Activated CD4-positive, alpha-beta memory T cell treated with anti-CD3 and anti-CD28 coated beads, Interleukin-2, amount 10 ng/mL, durations not matched to agents 7 days and 5 days (primary cell): ENCODE results near the gene IL13RA1. TPM values are rescaled to one million over a fixed set of nuclear protein-coding genes. Genes with fewer than 3 reads are reported as not detected.

ENCODE experiments used
- CTCF ChIA-PET: fragments of 350-600 bp; sonication (Branson Sonifier 250); formaldehyde crosslinking; loops from one replicate; lab custom pipeline; 2021; ENCODE audit warnings: antibody characterized with exemption, inconsistent platforms; lab: Charles Lee
- POLR2A ChIA-PET: fragments of 350-600 bp; sonication (Branson Sonifier 250); formaldehyde crosslinking; loops from one replicate; lab custom pipeline; 2021; ENCODE audit warnings: antibody characterized with exemption; lab: Charles Lee
- DNase-seq: peaks from one replicate; pipeline ENCODE4 v3.0.0-alpha.2; 2020
- H3K27ac Mint-ChIP-seq: one replicate; pipeline ENCODE4 v1.8.0; 2021; ENCODE audit warnings: mild to moderate bottlenecking, mixed read lengths
- H3K27me3 Mint-ChIP-seq: one replicate; pipeline ENCODE4 v1.8.0; 2021; ENCODE audit warnings: mixed read lengths
- H3K36me3 Mint-ChIP-seq: one replicate; pipeline ENCODE4 v1.8.0; 2021; ENCODE audit warnings: low read depth, mixed read lengths
- H3K4me1 Mint-ChIP-seq: one replicate; pipeline ENCODE4 v1.8.0; 2021; ENCODE audit warnings: mixed read lengths
- H3K4me3 Mint-ChIP-seq: one replicate; pipeline ENCODE4 v1.8.0; 2021; ENCODE audit warnings: mild to moderate bottlenecking, mixed read lengths
- H3K9me3 Mint-ChIP-seq: one replicate; pipeline ENCODE4 v1.8.0; 2021; ENCODE audit warnings: mixed read lengths
- total RNA-seq, 2 experiments: library from RNA; stranded (reverse); gene quantifications; one replicate each; pipeline ENCODE4 v1.2.3, GENCODE V29; 2021

IL13RA1 gene
- total RNA-seq, 2 experiments from 2014 or later = not detected

GRCh38 chrX:118736394-118737010, 9.1 kb downstream of the IL13RA1 start:
- no peak for DNase-seq
- peaks cover 12% of the 10 kb centered on the region for H3K4me1 Mint-ChIP-seq
- POLR2A ChIA-PET = no interaction called here
- H3K9me3 Mint-ChIP-seq = peaks cover 3% of the 10 kb centered on the region
- H3K27me3 Mint-ChIP-seq = peaks cover 20% of the 10 kb centered on the region
- CTCF ChIA-PET = no interaction called here
- H3K27ac Mint-ChIP-seq = no peak overlapping the region
- no peak overlapping the region for H3K4me3 Mint-ChIP-seq
- H3K36me3 Mint-ChIP-seq = peaks cover 6% of the 10 kb centered on the region

- Mint-ChIP-seq H3K4me1 (peaks cover 10% of the 10 kb centered on the region), H3K9me3 (peaks cover 3% of the 10 kb centered on the region), H3K4me3 (no peak overlapping the region), H3K36me3 (peaks cover 6% of the 10 kb centered on the region), H3K27ac (no peak overlapping the region), H3K27me3 (peaks cover 13% of the 10 kb centered on the region)
- no peak for DNase-seq
- ChIA-PET POLR2A (no interaction called here), CTCF (no interaction called here)
Measured at GRCh38 chrX:118739577-118739976, 12.2 kb downstream of the IL13RA1 start.

- no peak overlapping the region for H3K27ac Mint-ChIP-seq
- H3K4me1 Mint-ChIP-seq = peaks cover 7% of the 10 kb centered on the region
- H3K9me3 Mint-ChIP-seq = peaks cover 3% of the 10 kb centered on the region
- CTCF ChIA-PET = no interaction called here
- peaks cover 10% of the 10 kb centered on the region for H3K27me3 Mint-ChIP-seq
- H3K36me3 Mint-ChIP-seq = peaks cover 6% of the 10 kb centered on the region
- H3K4me3 Mint-ChIP-seq = no peak overlapping the region
- DNase-seq = no peak
- POLR2A ChIA-PET = no interaction called here
Measured at GRCh38 chrX:118740276-118740889, 13.0 kb downstream of the IL13RA1 start.

GRCh38 chrX:118742176-118742575, 14.8 kb downstream of the IL13RA1 start:
- POLR2A ChIA-PET = no interaction called here
- no peak overlapping the region for H3K27ac Mint-ChIP-seq
- no peaks in the 10 kb centered on the region for H3K36me3 Mint-ChIP-seq
- peaks cover 4% of the 10 kb centered on the region for H3K27me3 Mint-ChIP-seq
- CTCF ChIA-PET = no interaction called here
- no peak overlapping the region for H3K4me3 Mint-ChIP-seq
- no peaks in the 10 kb centered on the region for H3K4me1 Mint-ChIP-seq
- no peak for DNase-seq
- H3K9me3 Mint-ChIP-seq = no peaks in the 10 kb centered on the region

- Mint-ChIP-seq H3K27ac (no peak overlapping the region), H3K27me3 (peaks cover 2% of the 10 kb centered on the region), H3K9me3 (no peaks in the 10 kb centered on the region), H3K4me1 (no peaks in the 10 kb centered on the region), H3K4me3 (no peak overlapping the region), H3K36me3 (no peaks in the 10 kb centered on the region)
- ChIA-PET POLR2A (no interaction called here), CTCF (no interaction called here)
- DNase-seq = no peak
Measured at GRCh38 chrX:118745570-118745969, 18.2 kb downstream of the IL13RA1 start.

- CTCF ChIA-PET = no interaction called here
- Mint-ChIP-seq H3K36me3 (no peaks in the 10 kb centered on the region), H3K27ac (no peak overlapping the region), H3K4me3 (no peak overlapping the region), H3K9me3 (no peaks in the 10 kb centered on the region), H3K4me1 (peaks cover 5% of the 10 kb centered on the region), H3K27me3 (peaks cover 6% of the 10 kb centered on the region)
- POLR2A ChIA-PET = no interaction called here
- no peak for DNase-seq
Measured at GRCh38 chrX:118751950-118752783, 24.8 kb downstream of the IL13RA1 start.

- Mint-ChIP-seq H3K4me1 (peaks cover 5% of the 10 kb centered on the region), H3K27ac (no peak overlapping the region), H3K36me3 (no peaks in the 10 kb centered on the region), H3K9me3 (no peaks in the 10 kb centered on the region), H3K27me3 (peaks cover 8% of the 10 kb centered on the region), H3K4me3 (no peak overlapping the region)
- ChIA-PET CTCF (no interaction called here), POLR2A (no interaction called here)
- DNase-seq = no peak
Measured at GRCh38 chrX:118755633-118756032, 28.2 kb downstream of the IL13RA1 start.

GRCh38 chrX:118756101-118756500, 28.7 kb downstream of the IL13RA1 start:
- no peaks in the 10 kb centered on the region for H3K9me3 Mint-ChIP-seq
- peaks cover 5% of the 10 kb centered on the region for H3K4me1 Mint-ChIP-seq
- H3K27ac Mint-ChIP-seq = no peak overlapping the region
- peaks cover 8% of the 10 kb centered on the region for H3K27me3 Mint-ChIP-seq
- H3K36me3 Mint-ChIP-seq = no peaks in the 10 kb centered on the region
- ChIA-PET CTCF (no interaction called here), POLR2A (no interaction called here)
- DNase-seq = no peak
- H3K4me3 Mint-ChIP-seq = no peak overlapping the region

- H3K4me1 Mint-ChIP-seq = no peaks in the 10 kb centered on the region
- H3K9me3 Mint-ChIP-seq = no peaks in the 10 kb centered on the region
- DNase-seq = no peak
- CTCF ChIA-PET = no interaction called here
- peaks cover 12% of the 10 kb centered on the region for H3K27me3 Mint-ChIP-seq
- POLR2A ChIA-PET = no interaction called here
- H3K4me3 Mint-ChIP-seq = no peak overlapping the region
- no peaks in the 10 kb centered on the region for H3K36me3 Mint-ChIP-seq
- no peak overlapping the region for H3K27ac Mint-ChIP-seq
Measured at GRCh38 chrX:118758511-118758910, 31.1 kb downstream of the IL13RA1 start.

GRCh38 chrX:118760025-118760424, 32.6 kb downstream of the IL13RA1 start:
- Mint-ChIP-seq H3K27ac (no peak overlapping the region), H3K9me3 (no peaks in the 10 kb centered on the region), H3K4me1 (no peaks in the 10 kb centered on the region), H3K36me3 (no peaks in the 10 kb centered on the region), H3K27me3 (peaks cover 12% of the 10 kb centered on the region), H3K4me3 (no peak overlapping the region)
- POLR2A ChIA-PET = no interaction called here
- no peak for DNase-seq
- CTCF ChIA-PET = no interaction called here

- Mint-ChIP-seq H3K27me3 (peaks cover 6% of the 10 kb centered on the region), H3K27ac (no peak overlapping the region), H3K36me3 (no peaks in the 10 kb centered on the region), H3K9me3 (no peaks in the 10 kb centered on the region), H3K4me3 (no peak overlapping the region), H3K4me1 (no peaks in the 10 kb centered on the region)
- DNase-seq = no peak
- POLR2A ChIA-PET = no interaction called here
- CTCF ChIA-PET = no interaction called here
Measured at GRCh38 chrX:118761939-118762707, 34.7 kb downstream of the IL13RA1 start.

- POLR2A ChIA-PET = no interaction called here
- no peaks in the 10 kb centered on the region for H3K9me3 Mint-ChIP-seq
- H3K27me3 Mint-ChIP-seq = peaks cover 6% of the 10 kb centered on the region
- CTCF ChIA-PET = interaction anchor here (0.5 to 0.8 kb wide), 2 partner anchors 19 to 44 kb away, joined by 3 to 4 read pairs; no protein-coding TSS in a partner anchor
- no peak overlapping the region for H3K27ac Mint-ChIP-seq
- no peak for DNase-seq
- H3K4me1 Mint-ChIP-seq = no peaks in the 10 kb centered on the region
- no peaks in the 10 kb centered on the region for H3K36me3 Mint-ChIP-seq
- no peak overlapping the region for H3K4me3 Mint-ChIP-seq
Measured at GRCh38 chrX:118763489-118763888, 36.1 kb downstream of the IL13RA1 start.

- no peaks in the 10 kb centered on the region for H3K4me1 Mint-ChIP-seq
- no peak overlapping the region for H3K27ac Mint-ChIP-seq
- POLR2A ChIA-PET = no interaction called here
- no peaks in the 10 kb centered on the region for H3K36me3 Mint-ChIP-seq
- DNase-seq = no peak
- peaks cover 4% of the 10 kb centered on the region for H3K27me3 Mint-ChIP-seq
- CTCF ChIA-PET = no interaction called here
- no peaks in the 10 kb centered on the region for H3K9me3 Mint-ChIP-seq
- no peak overlapping the region for H3K4me3 Mint-ChIP-seq
Measured at GRCh38 chrX:118764122-118764521, 36.7 kb downstream of the IL13RA1 start.
